Mesenchymal stem cell (in vitro differentiated cells and primary cell): ENCODE measurements around the gene CLEC12A.

Experiments
- DNase-seq: peaks from one replicate; pipeline ENCODE4 v3.0.0-alpha.2; 2013
- H2AFZ ChIP-seq: one replicate; pipeline ENCODE4 v1.6.1; 2013; ENCODE audit warnings: low read depth, mild to moderate bottlenecking, control low read depth, inconsistent platforms, low read length, moderate library complexity
- H2AK5ac ChIP-seq: 2 replicates; pipeline ENCODE4 v1.6.1; 2013; ENCODE audit warnings: low read length, moderate library complexity, mild to moderate bottlenecking, inconsistent platforms; ENCODE audit not compliant: severe bottlenecking
- H2BK120ac ChIP-seq: one replicate; pipeline ENCODE4 v1.6.1; 2013; ENCODE audit warnings: low read depth, mild to moderate bottlenecking, inconsistent platforms, low read length, moderate library complexity
- H2BK12ac ChIP-seq, 2 experiments: one replicate each; pipeline ENCODE4 v1.6.1; 2013; ENCODE audit warnings: inconsistent platforms in 2 of 2, low read length in 2 of 2, mild to moderate bottlenecking in 2 of 2, moderate library complexity in 2 of 2, control low read depth in 1 of 2
- H2BK15ac ChIP-seq: one replicate; pipeline ENCODE4 v1.6.1; 2013; ENCODE audit warnings: mild to moderate bottlenecking, low read depth, inconsistent platforms; ENCODE audit not compliant: poor library complexity, severe bottlenecking
- H2BK5ac ChIP-seq: 2 replicates; pipeline ENCODE4 v1.6.1; 2013; ENCODE audit warnings: low read depth, mild to moderate bottlenecking, low read length, control low read depth, inconsistent platforms; ENCODE audit not compliant: poor library complexity, severe bottlenecking
- H3K14ac ChIP-seq, 2 experiments: one replicate each; pipeline ENCODE4 v1.6.1; 2013; ENCODE audit warnings: inconsistent platforms in 2 of 2, low read length in 2 of 2, control low read depth in 1 of 2, mild to moderate bottlenecking in 1 of 2, moderate library complexity in 1 of 2
- H3K18ac ChIP-seq, 2 experiments: one replicate each; pipeline ENCODE4 v1.6.1; 2013; ENCODE audit warnings: inconsistent platforms in 2 of 2, low read length in 2 of 2, control low read depth in 1 of 2, low read depth in 1 of 2, mild to moderate bottlenecking in 1 of 2
- H3K23ac ChIP-seq, 2 experiments: one replicate each; pipeline ENCODE4 v1.6.1; 2013; ENCODE audit warnings: inconsistent platforms in 2 of 2, low read length in 2 of 2, mild to moderate bottlenecking in 2 of 2, moderate library complexity in 2 of 2, control low read depth in 1 of 2
- H3K27ac ChIP-seq: 2 replicates; pipeline ENCODE4 v1.5.1; 2013; ENCODE audit warnings: mild to moderate bottlenecking, moderate library complexity, low read length, control low read depth, inconsistent platforms; ENCODE audit not compliant: poor library complexity, severe bottlenecking
- H3K27me3 ChIP-seq, 2 experiments: 2 replicates each; pipeline versions ENCODE4 v1.6.1 to v1.7.0; 2013; ENCODE audit warnings: low read length in 2 of 2, mild to moderate bottlenecking in 2 of 2, moderate library complexity in 2 of 2, control low read depth in 1 of 2, inconsistent platforms in 1 of 2; ENCODE audit not compliant: control insufficient read depth in 1 of 2, insufficient read depth in 1 of 2
- H3K36me3 ChIP-seq, 2 experiments: 2 replicates each; pipeline versions ENCODE4 v1.6.1 to v1.7.0; 2013; ENCODE audit warnings: low read length in 2 of 2, control low read depth in 1 of 2, inconsistent platforms in 1 of 2, low read depth in 1 of 2, mild to moderate bottlenecking in 1 of 2; ENCODE audit not compliant: insufficient read depth in 2 of 2, control insufficient read depth in 1 of 2
- H3K4ac ChIP-seq, 2 experiments: one replicate each; pipeline ENCODE4 v1.6.1; 2013; ENCODE audit warnings: inconsistent platforms in 2 of 2, low read length in 2 of 2, mild to moderate bottlenecking in 2 of 2, moderate library complexity in 2 of 2, control low read depth in 1 of 2, low read depth in 1 of 2
- H3K4me1 ChIP-seq: 2 replicates; pipeline ENCODE4 v1.6.1; 2013; ENCODE audit warnings: low read depth, low read length, control low read depth; ENCODE audit not compliant: control insufficient read depth, insufficient read depth
- H3K4me2 ChIP-seq: 2 replicates; pipeline ENCODE4 v1.6.1; 2013; ENCODE audit warnings: low read length, mild to moderate bottlenecking, inconsistent platforms; ENCODE audit not compliant: poor library complexity, severe bottlenecking
- H3K4me3 ChIP-seq, 2 experiments: 2 replicates each; pipeline versions ENCODE4 v1.5.1 to v1.7.0; 2013; ENCODE audit warnings: low read length in 2 of 2, mild to moderate bottlenecking in 2 of 2, control low read depth in 1 of 2, low read depth in 1 of 2; ENCODE audit not compliant: insufficient read depth in 1 of 2
- H3K79me1 ChIP-seq: replicated peaks from 2 replicates; pipeline ENCODE4 v1.6.1; 2013; ENCODE audit warnings: mild to moderate bottlenecking, control low read depth, low read length, inconsistent platforms; ENCODE audit not compliant: poor library complexity, severe bottlenecking
- H3K9ac ChIP-seq: 2 replicates; pipeline ENCODE4 v1.7.0; 2013; ENCODE audit warnings: mild to moderate bottlenecking, low read length, moderate library complexity
- H3K9me3 ChIP-seq: 2 replicates; pipeline ENCODE4 v1.7.0; 2013; ENCODE audit warnings: mild to moderate bottlenecking, low read length; ENCODE audit not compliant: control insufficient read depth
- H4K8ac ChIP-seq: one replicate; pipeline ENCODE4 v1.6.1; 2013; ENCODE audit warnings: inconsistent platforms, mild to moderate bottlenecking, low read length, moderate library complexity
- H4K91ac ChIP-seq: one replicate; pipeline ENCODE4 v1.6.1; 2013; ENCODE audit warnings: mild to moderate bottlenecking, low read length, inconsistent platforms
- WGBS: methylation state at CpG from one replicate; pipeline ENCODE4 v1.1.7; 2013; ENCODE audit warnings: mixed read lengths; 5-methylcytosine and 5-hydroxymethylcytosine counted together

CLEC12A gene

GRCh38 chr12:9980126-9980525, 8.9 kb downstream of the CLEC12A start:
- no peak overlapping the region for H2BK12ac ChIP-seq
- WGBS = 90% methylated on average over 3 of the region's 3 CpGs
- H2BK15ac ChIP-seq = no peak overlapping the region
- H3K4me2 ChIP-seq = no peak overlapping the region
- no peak overlapping the region for H3K18ac ChIP-seq
- H3K4me3 ChIP-seq = no peak overlapping the region
- H2BK120ac ChIP-seq = no peak overlapping the region
- H3K9ac ChIP-seq = no peak overlapping the region
- H3K14ac ChIP-seq = no peak overlapping the region
- no peaks in the 10 kb centered on the region for H3K9me3 ChIP-seq
- H3K4me1 ChIP-seq = no peaks in the 10 kb centered on the region
- H3K27me3 ChIP-seq = no peaks in the 10 kb centered on the region
- no peak overlapping the region for H3K23ac ChIP-seq
- DNase-seq = no peak
- H3K4ac ChIP-seq = no peak overlapping the region
- H2AFZ ChIP-seq = no peak overlapping the region
- H3K36me3 ChIP-seq = no peaks in the 10 kb centered on the region
- no peak overlapping the region for H2AK5ac ChIP-seq
- no peak overlapping the region for H4K8ac ChIP-seq
- H4K91ac ChIP-seq = no peak overlapping the region
- no peak overlapping the region for H2BK5ac ChIP-seq
- H3K79me1 ChIP-seq = no peaks in the 10 kb centered on the region
- no peak overlapping the region for H3K27ac ChIP-seq

- WGBS = 100% methylated on average over 1 of the region's 3 CpGs
- Histone ChIP-seq H3K4me3 (no peak overlapping the region), H2BK120ac (no peak overlapping the region), H3K79me1 (no peaks in the 10 kb centered on the region), H4K91ac (no peak overlapping the region), H3K4ac (no peak overlapping the region), H3K36me3 (no peaks in the 10 kb centered on the region), H2AFZ (no peak overlapping the region), H3K27me3 (no peaks in the 10 kb centered on the region), H3K27ac (no peak overlapping the region), H3K4me2 (no peak overlapping the region), H3K14ac (no peak overlapping the region), H2BK5ac (no peak overlapping the region), H4K8ac (no peak overlapping the region), H3K9me3 (no peaks in the 10 kb centered on the region), H2BK12ac (no peak overlapping the region), H3K4me1 (no peaks in the 10 kb centered on the region), H2BK15ac (no peak overlapping the region), H3K9ac (no peak overlapping the region), H3K23ac (no peak overlapping the region), H2AK5ac (no peak overlapping the region), H3K18ac (no peak overlapping the region)
- DNase-seq = no peak
Measured at GRCh38 chr12:9991876-9992275, 20.7 kb downstream of the CLEC12A start.

- Histone ChIP-seq H3K9ac (no peak overlapping the region), H2AFZ (no peak overlapping the region), H3K9me3 (no peaks in the 10 kb centered on the region), H3K27me3 (no peaks in the 10 kb centered on the region), H3K4me2 (no peak overlapping the region), H4K91ac (no peak overlapping the region), H3K4me1 (no peaks in the 10 kb centered on the region), H3K27ac (no peak overlapping the region), H3K14ac (no peak overlapping the region), H2BK5ac (no peak overlapping the region), H3K4me3 (no peak overlapping the region), H3K36me3 (no peaks in the 10 kb centered on the region), H3K4ac (no peak overlapping the region), H3K18ac (no peak overlapping the region), H3K23ac (no peak overlapping the region), H2BK12ac (no peak overlapping the region), H4K8ac (no peak overlapping the region), H2AK5ac (no peak overlapping the region), H3K79me1 (no peaks in the 10 kb centered on the region), H2BK15ac (no peak overlapping the region), H2BK120ac (no peak overlapping the region)
- 84% methylated on average over 2 of the region's 4 CpGs for WGBS
- no peak for DNase-seq
Measured at GRCh38 chr12:9992296-9992695, 21.1 kb downstream of the CLEC12A start.

GRCh38 chr12:9999016-9999415, 27.8 kb downstream of the CLEC12A start, which contains the start of gene CLEC1B:
Gene CLEC1B (minus strand): TSS chr12:9999121. CDS start chr12:9999100, 21 bp downstream.
- no peak within 1 kb of the TSS for H2BK15ac ChIP-seq
- no peak within 1 kb of the TSS for H3K4ac ChIP-seq
- no peaks in the 10 kb centered on the region for H3K27me3 ChIP-seq
- no peak within 1 kb of the TSS for H3K23ac ChIP-seq
- no peak within 1 kb of the TSS for H4K8ac ChIP-seq
- H2BK5ac ChIP-seq = no peak within 1 kb of the TSS
- DNase-seq = no peak
- no peak within 1 kb of the TSS for H3K4me2 ChIP-seq
- H3K9me3 ChIP-seq = no peaks in the 10 kb centered on the region
- H2AK5ac ChIP-seq = no peak within 1 kb of the TSS
- no peaks in the 10 kb centered on the region for H3K4me1 ChIP-seq
- WGBS = 100% methylated on average over 2 of the region's 3 CpGs
- no peak within 1 kb of the TSS for H4K91ac ChIP-seq
- no peak within 1 kb of the TSS for H2BK12ac ChIP-seq
- no peak within 1 kb of the TSS for H3K9ac ChIP-seq
- no peaks in the 10 kb centered on the region for H3K79me1 ChIP-seq
- H3K36me3 ChIP-seq = no peaks in the 10 kb centered on the region
- H3K18ac ChIP-seq = no peak within 1 kb of the TSS
- H3K4me3 ChIP-seq = no peak within 1 kb of the TSS
- no peak within 1 kb of the TSS for H2BK120ac ChIP-seq
- no peak within 1 kb of the TSS for H3K27ac ChIP-seq
- no peak within 1 kb of the TSS for H3K14ac ChIP-seq
- H2AFZ ChIP-seq = no peak within 1 kb of the TSS
